GM23338 (cell line): ENCODE results near the gene PKNOX2.

Source experiments
- CREB1 ChIP-seq: fragments of 250-450 bp; sonication (Bioruptor Pico); IDR thresholded peaks from 2 replicates; pipeline ENCODE4 v1.5.0; 2020; ENCODE audit warnings: low read depth, mild to moderate bottlenecking, moderate library complexity
- CTCF ChIP-seq, 2 experiments: fragments of 200-600 bp in 1 of 2; sonication (generic) in 1 of 2; conservative IDR thresholded peaks; 2 replicates each; pipeline versions ENCODE4 v1.5.1 to v1.6.1; 2016 to 2017; ENCODE audit warnings: antibody characterized with exemption in 2 of 2, low read depth in 2 of 2, mild to moderate bottlenecking in 2 of 2, moderate library complexity in 1 of 2
- EZH2 ChIP-seq: fragments of 200-600 bp; sonication (generic); IDR thresholded peaks from one replicate; pipeline ENCODE4 v1.8.0; 2017; ENCODE audit warnings: antibody characterized with exemption, mild to moderate bottlenecking, low read depth; ENCODE audit not compliant: unreplicated experiment
- EZH2phosphoT487 ChIP-seq: fragments of 200-600 bp; sonication (generic); IDR thresholded peaks from one replicate; pipeline ENCODE4 v1.8.1; 2018; ENCODE audit warnings: antibody characterized with exemption; ENCODE audit not compliant: unreplicated experiment
- JUNB ChIP-seq: IDR thresholded peaks from one replicate; pipeline ENCODE4 v1.6.1; 2016; ENCODE audit warnings: antibody characterized with exemption; ENCODE audit not compliant: unreplicated experiment
- NANOG ChIP-seq: IDR thresholded peaks from 2 replicates; pipeline ENCODE4 v1.6.1; 2016; ENCODE audit warnings: antibody characterized with exemption, borderline replicate concordance
- POLR2AphosphoS5 ChIP-seq: IDR thresholded peaks from 2 replicates; pipeline ENCODE4 v1.6.1; 2016; ENCODE audit warnings: antibody characterized with exemption, low read depth
- REST ChIP-seq: IDR thresholded peaks from one replicate; pipeline ENCODE4 v1.6.1; 2018; ENCODE audit warnings: antibody characterized with exemption; ENCODE audit not compliant: unreplicated experiment
- ZNF114 ChIP-seq: fragments of 250-450 bp; sonication (Bioruptor Pico); IDR thresholded peaks from 2 replicates; pipeline ENCODE4 v1.5.0; 2020; ENCODE audit warnings: mild to moderate bottlenecking, moderate library complexity
- ZNF331 ChIP-seq: fragments of 250-450 bp; sonication (Bioruptor Pico); IDR thresholded peaks from 2 replicates; pipeline ENCODE4 v1.5.0; 2020; ENCODE audit warnings: low read depth, mild to moderate bottlenecking, moderate library complexity
- TF ChIP-seq, protein P1 (sequence below): IDR thresholded peaks from 2 replicates; pipeline ENCODE4 v1.6.1; 2016; ENCODE audit warnings: antibody characterized with exemption

- TF ChIP-seq EZH2phosphoT487 (no peak), REST (no peak), EZH2 (no peak), CTCF (conservative IDR thresholded peaks at IDR 0.05; ENCODE audit: low read depth in 2 of 2) (no peak), POLR2AphosphoS5 (no peak), JUNB (no peak), NANOG (no peak), CREB1 (CRISPR knock-in tag) (no peak), ZNF331 (CRISPR knock-in tag) (no peak), ZNF114 (CRISPR knock-in tag) (no peak)
- TF ChIP-seq, protein P1, sequence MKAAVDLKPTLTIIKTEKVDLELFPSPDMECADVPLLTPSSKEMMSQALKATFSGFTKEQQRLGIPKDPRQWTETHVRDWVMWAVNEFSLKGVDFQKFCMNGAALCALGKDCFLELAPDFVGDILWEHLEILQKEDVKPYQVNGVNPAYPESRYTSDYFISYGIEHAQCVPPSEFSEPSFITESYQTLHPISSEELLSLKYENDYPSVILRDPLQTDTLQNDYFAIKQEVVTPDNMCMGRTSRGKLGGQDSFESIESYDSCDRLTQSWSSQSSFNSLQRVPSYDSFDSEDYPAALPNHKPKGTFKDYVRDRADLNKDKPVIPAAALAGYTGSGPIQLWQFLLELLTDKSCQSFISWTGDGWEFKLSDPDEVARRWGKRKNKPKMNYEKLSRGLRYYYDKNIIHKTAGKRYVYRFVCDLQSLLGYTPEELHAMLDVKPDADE: no peak
Measured at GRCh38 chr11:125192717-125193415, 28.3 kb downstream of the PKNOX2 start.
